SK-N-SH treated with all-trans-retinoic acid at 6 μM for 48 hours (cell line): Measurements from ENCODE around the gene ABCC10.

Source experiments
- ATAC-seq: fragments of 200-7000 bp; cut with Tn5 transposase; 3 replicates; pipeline ENCODE4 v1.9.1; 2020; ENCODE audit warnings: mild to moderate bottlenecking, moderate library complexity
- ARNTL ChIP-seq: fragments of 450-650 bp; formaldehyde crosslinking; IDR thresholded peaks from 2 replicates; pipeline ENCODE4 v1.5.0; 2020; ENCODE audit warnings: low read depth, mild to moderate bottlenecking, moderate library complexity, borderline replicate concordance
- BACH2 ChIP-seq: fragments of 250-450 bp; sonication (Bioruptor Pico); IDR thresholded peaks from 2 replicates; pipeline ENCODE4 v1.9.0; 2021; ENCODE audit warnings: mild to moderate bottlenecking, borderline replicate concordance
- CSDC2 ChIP-seq: fragments of 250-450 bp; sonication (Bioruptor Pico); IDR thresholded peaks from 2 replicates; pipeline ENCODE4 v1.5.0; 2020; ENCODE audit warnings: mild to moderate bottlenecking, moderate library complexity
- ESRRG ChIP-seq: fragments of 250-450 bp; sonication (Bioruptor Pico); IDR thresholded peaks from 2 replicates; pipeline ENCODE4 v1.6.1; 2021; ENCODE audit warnings: mild to moderate bottlenecking
- ISL1 ChIP-seq: fragments of 250-450 bp; sonication (Bioruptor Pico); IDR thresholded peaks from 2 replicates; pipeline ENCODE4 v2.1.2; 2022; ENCODE audit warnings: mild to moderate bottlenecking, moderate library complexity
- OSR1 ChIP-seq: fragments of 250-450 bp; sonication (Bioruptor Pico); IDR thresholded peaks from 2 replicates; pipeline ENCODE4 v1.8.0; 2022; ENCODE audit warnings: moderate library complexity, mild to moderate bottlenecking, inconsistent platforms
- PPARA ChIP-seq: fragments of 250-450 bp; sonication (Bioruptor Pico); IDR thresholded peaks from 2 replicates; pipeline ENCODE4 v1.5.0; 2020; ENCODE audit warnings: mild to moderate bottlenecking, borderline replicate concordance
- RARB ChIP-seq: fragments of 250-450 bp; sonication (Bioruptor Pico); IDR thresholded peaks from 2 replicates; pipeline ENCODE4 v1.8.0; 2021; ENCODE audit warnings: mild to moderate bottlenecking, moderate library complexity
- SNAI2 ChIP-seq: fragments of 250-450 bp; sonication (Bioruptor Pico); IDR thresholded peaks from 2 replicates; pipeline ENCODE4 v1.5.0; 2020; ENCODE audit warnings: mild to moderate bottlenecking, moderate library complexity
- TCF4 ChIP-seq: fragments of 250-450 bp; sonication (Bioruptor Pico); IDR thresholded peaks from 2 replicates; pipeline ENCODE4 v1.8.0; 2021; ENCODE audit warnings: mild to moderate bottlenecking, moderate library complexity, borderline replicate concordance
- TOX ChIP-seq: fragments of 250-450 bp; sonication (Bioruptor Pico); IDR thresholded peaks from 2 replicates; pipeline ENCODE4 v1.8.0; 2021; ENCODE audit warnings: mild to moderate bottlenecking, moderate library complexity, borderline replicate concordance
- ZC3H10 ChIP-seq: fragments of 250-450 bp; sonication (Bioruptor Pico); IDR thresholded peaks from 2 replicates; pipeline ENCODE4 v1.5.1; 2021; ENCODE audit warnings: mild to moderate bottlenecking, moderate library complexity
- ZFP3 ChIP-seq: fragments of 250-450 bp; sonication (Bioruptor Pico); IDR thresholded peaks from 2 replicates; pipeline ENCODE4 v1.5.0; 2020; ENCODE audit warnings: mild to moderate bottlenecking, moderate library complexity
- ZFP30 ChIP-seq: fragments of 450-650 bp; formaldehyde crosslinking; IDR thresholded peaks from 2 replicates; pipeline ENCODE4 v1.5.0; 2022; ENCODE audit warnings: mild to moderate bottlenecking, moderate library complexity
- ZNF565 ChIP-seq: fragments of 450-650 bp; formaldehyde crosslinking; conservative IDR thresholded peaks from 2 replicates; pipeline ENCODE4 v1.5.0; 2020; ENCODE audit warnings: low read depth, mild to moderate bottlenecking, moderate library complexity
- ZNF70 ChIP-seq: fragments of 450-650 bp; formaldehyde crosslinking; IDR thresholded peaks from 2 replicates; pipeline ENCODE4 v1.5.0; 2020; ENCODE audit warnings: mild to moderate bottlenecking, moderate library complexity
- TF ChIP-seq, protein P1 (sequence below): fragments of 250-450 bp; sonication (Bioruptor Pico); IDR thresholded peaks from 2 replicates; pipeline ENCODE4 v1.5.1; 2021; ENCODE audit warnings: mild to moderate bottlenecking, moderate library complexity
- TF ChIP-seq, protein P2 (sequence below): fragments of 250-450 bp; sonication (Bioruptor Pico); IDR thresholded peaks from 2 replicates; pipeline ENCODE4 v1.8.0; 2020; ENCODE audit warnings: mild to moderate bottlenecking, moderate library complexity, borderline replicate concordance
- TF ChIP-seq, protein P3 (sequence below): fragments of 250-450 bp; sonication (Bioruptor Pico); IDR thresholded peaks from 2 replicates; pipeline ENCODE4 v1.5.0; 2020; ENCODE audit warnings: mild to moderate bottlenecking, moderate library complexity
- TF ChIP-seq, protein P4 (sequence below): fragments of 250-450 bp; sonication (Bioruptor Pico); IDR thresholded peaks from 2 replicates; pipeline ENCODE4 v1.8.0; 2021; ENCODE audit warnings: low read depth, mild to moderate bottlenecking, moderate library complexity, borderline replicate concordance
- TF ChIP-seq, protein P5 (sequence below): fragments of 250-450 bp; sonication (Bioruptor Pico); IDR thresholded peaks from 2 replicates; pipeline ENCODE4 v1.5.1; 2020; ENCODE audit warnings: low read depth, mild to moderate bottlenecking, moderate library complexity

Gene ABCC10

DNA sequence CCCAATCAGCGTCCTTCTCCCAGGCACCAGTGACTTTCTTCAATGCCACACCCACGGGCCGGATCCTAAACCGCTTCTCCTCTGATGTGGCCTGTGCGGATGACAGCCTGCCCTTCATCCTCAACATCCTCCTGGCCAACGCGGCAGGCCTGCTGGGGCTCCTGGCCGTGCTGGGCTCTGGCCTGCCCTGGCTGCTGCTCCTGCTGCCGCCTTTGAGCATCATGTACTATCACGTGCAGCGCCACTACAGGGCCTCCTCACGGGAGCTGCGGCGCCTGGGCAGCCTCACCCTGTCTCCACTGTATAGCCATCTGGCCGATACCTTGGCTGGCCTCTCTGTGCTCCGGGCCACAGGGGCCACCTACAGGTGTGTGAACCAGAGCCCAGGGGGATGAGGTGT lies 18.2 kb downstream of the ABCC10 start:
- TF ChIP-seq ISL1 (CRISPR knock-in tag) (no peak), ARNTL (CRISPR knock-in tag) (no peak), CSDC2 (no peak), OSR1 (CRISPR knock-in tag) (no peak), ZC3H10 (no peak), ZFP3 (CRISPR knock-in tag) (no peak)
- TF ChIP-seq, protein P1, sequence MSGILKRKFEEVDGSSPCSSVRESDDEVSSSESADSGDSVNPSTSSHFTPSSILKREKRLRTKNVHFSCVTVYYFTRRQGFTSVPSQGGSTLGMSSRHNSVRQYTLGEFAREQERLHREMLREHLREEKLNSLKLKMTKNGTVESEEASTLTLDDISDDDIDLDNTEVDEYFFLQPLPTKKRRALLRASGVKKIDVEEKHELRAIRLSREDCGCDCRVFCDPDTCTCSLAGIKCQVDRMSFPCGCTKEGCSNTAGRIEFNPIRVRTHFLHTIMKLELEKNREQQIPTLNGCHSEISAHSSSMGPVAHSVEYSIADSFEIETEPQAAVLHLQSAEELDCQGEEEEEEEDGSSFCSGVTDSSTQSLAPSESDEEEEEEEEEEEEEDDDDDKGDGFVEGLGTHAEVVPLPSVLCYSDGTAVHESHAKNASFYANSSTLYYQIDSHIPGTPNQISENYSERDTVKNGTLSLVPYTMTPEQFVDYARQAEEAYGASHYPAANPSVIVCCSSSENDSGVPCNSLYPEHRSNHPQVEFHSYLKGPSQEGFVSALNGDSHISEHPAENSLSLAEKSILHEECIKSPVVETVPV = no peak
- TF ChIP-seq, protein P2, sequence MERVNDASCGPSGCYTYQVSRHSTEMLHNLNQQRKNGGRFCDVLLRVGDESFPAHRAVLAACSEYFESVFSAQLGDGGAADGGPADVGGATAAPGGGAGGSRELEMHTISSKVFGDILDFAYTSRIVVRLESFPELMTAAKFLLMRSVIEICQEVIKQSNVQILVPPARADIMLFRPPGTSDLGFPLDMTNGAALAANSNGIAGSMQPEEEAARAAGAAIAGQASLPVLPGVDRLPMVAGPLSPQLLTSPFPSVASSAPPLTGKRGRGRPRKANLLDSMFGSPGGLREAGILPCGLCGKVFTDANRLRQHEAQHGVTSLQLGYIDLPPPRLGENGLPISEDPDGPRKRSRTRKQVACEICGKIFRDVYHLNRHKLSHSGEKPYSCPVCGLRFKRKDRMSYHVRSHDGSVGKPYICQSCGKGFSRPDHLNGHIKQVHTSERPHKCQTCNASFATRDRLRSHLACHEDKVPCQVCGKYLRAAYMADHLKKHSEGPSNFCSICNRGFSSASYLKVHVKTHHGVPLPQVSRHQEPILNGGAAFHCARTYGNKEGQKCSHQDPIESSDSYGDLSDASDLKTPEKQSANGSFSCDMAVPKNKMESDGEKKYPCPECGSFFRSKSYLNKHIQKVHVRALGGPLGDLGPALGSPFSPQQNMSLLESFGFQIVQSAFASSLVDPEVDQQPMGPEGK (CRISPR knock-in tag) = no peak
- ATAC-seq = no peak

DNA sequence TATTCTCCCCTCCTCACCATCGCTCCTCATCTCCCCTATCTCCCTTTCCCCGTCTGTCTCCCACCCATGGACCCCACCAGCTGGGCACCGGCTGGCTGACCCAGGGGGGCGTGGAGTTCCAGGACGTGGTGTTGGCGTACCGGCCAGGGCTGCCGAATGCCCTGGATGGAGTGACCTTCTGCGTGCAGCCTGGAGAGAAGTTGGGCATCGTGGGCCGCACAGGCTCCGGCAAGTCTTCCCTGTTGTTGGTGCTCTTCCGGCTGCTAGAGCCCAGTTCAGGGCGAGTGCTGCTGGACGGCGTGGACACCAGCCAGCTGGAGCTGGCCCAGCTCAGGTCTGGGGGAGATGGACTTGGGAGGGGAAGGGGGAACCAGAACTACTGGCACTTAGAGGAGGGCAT lies 20.3 kb downstream of the ABCC10 start:
- no peak for ATAC-seq
- TF ChIP-seq ZNF565 (CRISPR knock-in tag) = no peak
- TF ChIP-seq, all 23 proteins: peak for 0

DNA sequence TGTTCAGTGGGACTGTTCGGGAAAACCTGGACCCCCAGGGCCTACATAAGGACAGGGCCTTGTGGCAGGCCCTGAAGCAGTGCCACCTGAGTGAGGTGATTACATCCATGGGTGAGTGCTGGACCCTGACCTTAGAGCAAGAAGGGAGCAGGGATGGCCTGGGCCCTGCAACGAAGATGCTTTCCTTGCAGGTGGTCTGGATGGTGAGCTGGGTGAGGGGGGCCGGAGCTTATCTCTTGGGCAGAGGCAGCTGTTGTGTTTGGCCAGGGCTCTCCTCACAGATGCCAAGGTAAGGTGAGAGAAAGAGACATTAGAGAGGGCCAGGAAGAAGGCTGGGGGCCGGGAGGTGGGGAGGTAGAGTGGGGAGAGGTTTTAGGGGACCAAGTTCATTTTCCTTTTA lies 21.6 kb downstream of the ABCC10 start:
- ATAC-seq = no peak
- TF ChIP-seq ZFP30 (CRISPR knock-in tag) (no peak), PPARA (CRISPR knock-in tag) (no peak), ARNTL (CRISPR knock-in tag) (no peak), ZFP3 (CRISPR knock-in tag) (no peak), TCF4 (CRISPR knock-in tag) (no peak), ZNF70 (CRISPR knock-in tag) (no peak), CSDC2 (no peak), OSR1 (CRISPR knock-in tag) (no peak), RARB (CRISPR knock-in tag) (no peak), ESRRG (CRISPR knock-in tag) (no peak), ZNF565 (CRISPR knock-in tag) (no peak), ISL1 (CRISPR knock-in tag) (no peak), ZC3H10 (no peak), BACH2 (no peak)
- TF ChIP-seq, protein P2 (CRISPR knock-in tag) = no peak
- TF ChIP-seq, protein P3, sequence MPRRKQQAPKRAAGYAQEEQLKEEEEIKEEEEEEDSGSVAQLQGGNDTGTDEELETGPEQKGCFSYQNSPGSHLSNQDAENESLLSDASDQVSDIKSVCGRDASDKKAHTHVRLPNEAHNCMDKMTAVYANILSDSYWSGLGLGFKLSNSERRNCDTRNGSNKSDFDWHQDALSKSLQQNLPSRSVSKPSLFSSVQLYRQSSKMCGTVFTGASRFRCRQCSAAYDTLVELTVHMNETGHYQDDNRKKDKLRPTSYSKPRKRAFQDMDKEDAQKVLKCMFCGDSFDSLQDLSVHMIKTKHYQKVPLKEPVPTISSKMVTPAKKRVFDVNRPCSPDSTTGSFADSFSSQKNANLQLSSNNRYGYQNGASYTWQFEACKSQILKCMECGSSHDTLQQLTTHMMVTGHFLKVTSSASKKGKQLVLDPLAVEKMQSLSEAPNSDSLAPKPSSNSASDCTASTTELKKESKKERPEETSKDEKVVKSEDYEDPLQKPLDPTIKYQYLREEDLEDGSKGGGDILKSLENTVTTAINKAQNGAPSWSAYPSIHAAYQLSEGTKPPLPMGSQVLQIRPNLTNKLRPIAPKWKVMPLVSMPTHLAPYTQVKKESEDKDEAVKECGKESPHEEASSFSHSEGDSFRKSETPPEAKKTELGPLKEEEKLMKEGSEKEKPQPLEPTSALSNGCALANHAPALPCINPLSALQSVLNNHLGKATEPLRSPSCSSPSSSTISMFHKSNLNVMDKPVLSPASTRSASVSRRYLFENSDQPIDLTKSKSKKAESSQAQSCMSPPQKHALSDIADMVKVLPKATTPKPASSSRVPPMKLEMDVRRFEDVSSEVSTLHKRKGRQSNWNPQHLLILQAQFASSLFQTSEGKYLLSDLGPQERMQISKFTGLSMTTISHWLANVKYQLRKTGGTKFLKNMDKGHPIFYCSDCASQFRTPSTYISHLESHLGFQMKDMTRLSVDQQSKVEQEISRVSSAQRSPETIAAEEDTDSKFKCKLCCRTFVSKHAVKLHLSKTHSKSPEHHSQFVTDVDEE (CRISPR knock-in tag) = no peak
- TF ChIP-seq, protein P4, sequence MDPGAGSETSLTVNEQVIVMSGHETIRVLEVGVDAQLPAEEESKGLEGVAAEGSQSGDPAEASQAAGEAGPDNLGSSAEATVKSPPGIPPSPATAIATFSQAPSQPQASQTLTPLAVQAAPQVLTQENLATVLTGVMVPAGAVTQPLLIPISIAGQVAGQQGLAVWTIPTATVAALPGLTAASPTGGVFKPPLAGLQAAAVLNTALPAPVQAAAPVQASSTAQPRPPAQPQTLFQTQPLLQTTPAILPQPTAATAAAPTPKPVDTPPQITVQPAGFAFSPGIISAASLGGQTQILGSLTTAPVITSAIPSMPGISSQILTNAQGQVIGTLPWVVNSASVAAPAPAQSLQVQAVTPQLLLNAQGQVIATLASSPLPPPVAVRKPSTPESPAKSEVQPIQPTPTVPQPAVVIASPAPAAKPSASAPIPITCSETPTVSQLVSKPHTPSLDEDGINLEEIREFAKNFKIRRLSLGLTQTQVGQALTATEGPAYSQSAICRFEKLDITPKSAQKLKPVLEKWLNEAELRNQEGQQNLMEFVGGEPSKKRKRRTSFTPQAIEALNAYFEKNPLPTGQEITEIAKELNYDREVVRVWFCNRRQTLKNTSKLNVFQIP (CRISPR knock-in tag) = no peak

DNA sequence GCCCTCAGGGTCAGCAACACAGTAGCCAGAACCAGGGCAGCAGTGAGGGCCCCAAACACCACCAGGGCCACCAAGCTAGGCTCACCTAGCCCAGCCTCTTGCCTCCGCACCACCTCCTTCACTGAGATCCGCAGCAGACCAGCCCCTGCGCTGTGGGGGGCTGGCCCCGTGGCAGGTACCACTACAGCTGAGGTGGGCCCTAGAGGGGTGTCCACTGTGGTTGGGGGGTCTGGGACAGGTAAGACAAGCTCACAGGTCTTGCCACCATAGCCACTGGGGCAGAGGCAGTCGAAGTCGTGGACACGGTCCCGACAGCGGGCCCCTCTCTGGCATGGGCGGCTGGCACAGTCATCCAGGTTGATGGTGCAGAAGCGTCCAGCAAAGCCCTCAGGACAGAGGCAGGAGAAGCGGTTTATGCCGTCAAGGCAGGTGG lies 23.4 kb downstream of the ABCC10 start:
- TF ChIP-seq SNAI2 (CRISPR knock-in tag) (no peak), BACH2 (no peak), PPARA (CRISPR knock-in tag) (no peak), OSR1 (CRISPR knock-in tag) (no peak), RARB (CRISPR knock-in tag) (no peak), ISL1 (CRISPR knock-in tag) (no peak), TOX (CRISPR knock-in tag) (no peak), ZNF70 (CRISPR knock-in tag) (no peak), ZNF565 (CRISPR knock-in tag) (no peak), CSDC2 (no peak), ZFP30 (CRISPR knock-in tag) (no peak)
- TF ChIP-seq, protein P5, sequence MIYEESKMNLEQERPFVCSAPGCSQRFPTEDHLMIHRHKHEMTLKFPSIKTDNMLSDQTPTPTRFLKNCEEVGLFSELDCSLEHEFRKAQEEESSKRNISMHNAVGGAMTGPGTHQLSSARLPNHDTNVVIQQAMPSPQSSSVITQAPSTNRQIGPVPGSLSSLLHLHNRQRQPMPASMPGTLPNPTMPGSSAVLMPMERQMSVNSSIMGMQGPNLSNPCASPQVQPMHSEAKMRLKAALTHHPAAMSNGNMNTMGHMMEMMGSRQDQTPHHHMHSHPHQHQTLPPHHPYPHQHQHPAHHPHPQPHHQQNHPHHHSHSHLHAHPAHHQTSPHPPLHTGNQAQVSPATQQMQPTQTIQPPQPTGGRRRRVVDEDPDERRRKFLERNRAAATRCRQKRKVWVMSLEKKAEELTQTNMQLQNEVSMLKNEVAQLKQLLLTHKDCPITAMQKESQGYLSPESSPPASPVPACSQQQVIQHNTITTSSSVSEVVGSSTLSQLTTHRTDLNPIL (CRISPR knock-in tag) = no peak
- no peak for ATAC-seq
